B cell (primary cell): ENCODE data around the gene NOC4L.

Experiments
- CTCF ChIP-seq: fragments of 200-600 bp; IDR thresholded peaks from one replicate; pipeline ENCODE4 v1.8.0; 2022; ENCODE audit warnings: antibody characterized with exemption, mild to moderate bottlenecking
- EZH2 ChIP-seq: IDR thresholded peaks from 2 replicates; pipeline ENCODE4 v1.6.1; 2012; ENCODE audit warnings: borderline replicate concordance, low read depth, mild to moderate bottlenecking, moderate library complexity, low read length; ENCODE audit not compliant: insufficient read depth, poor library complexity, severe bottlenecking

- TF ChIP-seq EZH2 (no peak), CTCF (no peak)
Observed at GRCh38 chr12:132142679-132143335, 1.4 kb upstream of the NOC4L start.
